Measurements from ENCODE around the gene LINC01488. TPM values are rescaled to one million over a fixed set of nuclear protein-coding genes. Genes with fewer than 3 reads are reported as not detected.
A peak's percentile ranks its signal among the peaks of the same experiment; 100 is the strongest.

The LINC01488 gene
- total and polyA plus RNA-seq, 4 donors: not detected

DNA sequence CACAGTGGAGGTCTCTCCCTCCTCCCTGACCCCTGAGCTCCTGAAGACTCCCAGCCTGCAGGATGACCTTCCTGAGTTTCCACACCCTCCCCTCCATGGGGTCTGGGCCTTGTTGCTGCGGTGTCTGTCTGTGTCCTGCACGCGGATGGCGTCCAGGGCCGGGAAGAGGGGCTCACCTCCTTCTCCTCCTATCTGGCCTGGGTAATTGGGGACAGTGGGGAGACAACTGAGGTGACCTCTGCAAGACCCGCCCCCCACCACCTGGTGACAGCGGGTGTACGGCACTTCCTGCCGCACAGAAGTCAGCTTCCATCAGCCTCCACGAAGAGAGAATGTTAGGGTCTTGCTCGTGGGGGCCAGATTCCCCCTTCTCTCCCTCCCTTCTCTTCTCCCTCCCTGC lies 31.7 kb downstream of the LINC01488 start:
- intact Hi-C loops (cut with DNase I): no loop called here
- ATAC-seq (ENCODE audit: low FRiP score): no peak

GRCh38 chr11:69513663-69514224 lies 32.3 kb downstream of the LINC01488 start:
- WGBS, 2 donors: 95 to 97% methylated on average over 12 of the region's 12 CpGs
- ATAC-seq (ENCODE audit: low FRiP score) (no peak), DNase-seq (peak in 1 of 2 donors; percentile 43)
- Histone ChIP-seq H3K27me3 (ENCODE audit: control insufficient read depth in 1 of 2, insufficient read depth in 2 of 2, low read length in 1 of 2) (no peaks in the 10 kb centered on the region), H3K36me3 (ENCODE audit: control insufficient read depth in 1 of 2, insufficient read depth in 2 of 2, low read length in 1 of 2) (no peaks in the 10 kb centered on the region), H3K4me3 (ENCODE audit: low read length in 2 of 2) (no peak overlapping the region), H3K9me3 (ENCODE audit: control insufficient read depth, low read length) (no peaks in the 10 kb centered on the region), H3K27ac (ENCODE audit: low read depth in 1 of 2, low read length in 2 of 2) (no peak overlapping the region), H3K4me1 (ENCODE audit: control insufficient read depth in 1 of 2, insufficient read depth in 2 of 2, low read length in 2 of 2) (no peaks in the 10 kb centered on the region)
- intact Hi-C loops (cut with DNase I): no loop called here

More for the DNA sequence above, 31.7 kb downstream of the LINC01488 start:
- Histone ChIP-seq H3K4me1 (ENCODE audit: control insufficient read depth in 1 of 2, insufficient read depth in 2 of 2, low read length in 2 of 2) (no peaks in the 10 kb centered on the region), H3K36me3 (ENCODE audit: control insufficient read depth in 1 of 2, insufficient read depth in 2 of 2, low read length in 1 of 2) (no peaks in the 10 kb centered on the region), H3K9me3 (ENCODE audit: control insufficient read depth, low read length) (no peaks in the 10 kb centered on the region), H3K27me3 (ENCODE audit: control insufficient read depth in 1 of 2, insufficient read depth in 2 of 2, low read length in 1 of 2) (no peaks in the 10 kb centered on the region), H3K4me3 (ENCODE audit: low read length in 2 of 2) (no peak overlapping the region), H3K27ac (ENCODE audit: low read depth in 1 of 2, low read length in 2 of 2) (no peak overlapping the region)
- WGBS, 2 donors: 95 to 97% methylated on average over 7 to 11 of the region's 11 CpGs
- peak in 1 of 2 donors; percentile 67 for DNase-seq

DNA sequence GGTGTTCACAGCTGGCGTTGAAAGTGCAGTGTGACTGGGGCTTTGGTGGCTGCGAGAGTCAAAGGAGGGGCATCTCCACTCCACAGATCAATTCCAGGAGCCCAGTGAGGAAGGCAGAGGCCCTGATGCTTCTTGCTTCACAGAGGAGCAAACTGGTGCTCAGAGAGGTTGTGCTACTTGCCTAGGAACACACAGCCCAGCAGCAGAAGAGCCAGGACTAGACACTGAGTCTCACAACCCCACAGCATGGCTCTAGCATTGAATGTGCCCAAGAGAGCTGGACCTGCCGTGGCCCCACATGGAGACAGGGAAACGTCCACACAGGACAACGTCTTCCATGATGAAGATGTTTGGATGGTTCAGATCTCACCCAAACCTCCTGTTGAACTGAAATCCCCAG lies 33.3 kb downstream of the LINC01488 start:
- Histone ChIP-seq H3K36me3 (ENCODE audit: control insufficient read depth in 1 of 2, insufficient read depth in 2 of 2, low read length in 1 of 2) (no peaks in the 10 kb centered on the region), H3K4me1 (ENCODE audit: control insufficient read depth in 1 of 2, insufficient read depth in 2 of 2, low read length in 2 of 2) (no peaks in the 10 kb centered on the region), H3K27ac (ENCODE audit: low read depth in 1 of 2, low read length in 2 of 2) (no peak overlapping the region), H3K9me3 (ENCODE audit: control insufficient read depth, low read length) (no peaks in the 10 kb centered on the region), H3K27me3 (ENCODE audit: control insufficient read depth in 1 of 2, insufficient read depth in 2 of 2, low read length in 1 of 2) (no peaks in the 10 kb centered on the region), H3K4me3 (ENCODE audit: low read length in 2 of 2) (no peak overlapping the region)
- intact Hi-C loops (cut with DNase I): no loop called here
- peak in 1 of 2 donors; percentile 8 for DNase-seq
- ATAC-seq (ENCODE audit: low FRiP score): no peak
- 93 to 95% methylated on average over 5 of the region's 5 CpGs for WGBS, 2 donors

DNA sequence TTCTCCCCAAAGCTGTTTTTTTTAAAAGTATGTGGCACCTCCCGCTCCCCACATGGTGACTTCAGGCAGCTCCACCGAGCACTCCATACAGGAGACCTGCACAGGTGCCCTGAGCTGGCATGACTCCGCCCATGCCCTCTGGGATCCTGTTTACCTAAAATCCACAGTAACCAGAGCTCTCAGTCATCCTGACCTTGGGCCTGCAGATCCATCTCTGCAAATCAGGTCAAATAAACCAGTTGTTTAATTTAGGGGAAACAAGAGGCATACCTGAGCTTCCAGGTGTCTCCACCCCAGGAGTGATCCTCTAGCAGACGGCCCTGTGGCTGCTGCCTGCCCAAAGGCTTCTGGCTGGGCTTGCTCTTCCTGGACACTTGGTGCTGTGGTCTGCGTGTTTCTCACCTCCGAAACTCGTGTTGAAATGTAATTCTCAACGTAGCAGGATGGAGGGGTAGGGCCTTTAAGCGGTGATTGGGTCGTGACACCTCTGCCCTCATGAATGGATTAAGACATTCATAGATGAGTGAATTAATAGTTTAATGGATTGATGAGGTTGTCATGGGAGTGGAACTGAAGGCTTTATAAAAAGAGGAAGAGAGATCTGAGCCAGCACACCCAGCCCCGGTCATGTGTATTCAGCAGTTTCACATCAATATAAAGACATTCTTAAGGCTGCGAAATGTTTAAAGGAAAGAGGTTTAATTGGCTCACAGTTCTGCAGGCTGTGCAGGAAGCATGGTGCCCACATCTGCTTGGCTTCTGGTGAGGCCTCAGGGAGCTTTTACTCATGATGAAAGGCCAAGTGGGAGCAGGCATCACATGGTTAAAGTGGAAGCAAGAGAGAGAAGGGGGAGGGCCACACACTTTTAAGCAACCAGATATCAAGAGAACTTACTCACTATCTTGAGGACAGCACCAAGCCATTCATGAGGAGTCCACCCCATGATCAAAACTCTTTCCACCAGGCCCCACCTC lies 34.1 kb downstream of the LINC01488 start:
- Histone ChIP-seq H3K4me1 (ENCODE audit: control insufficient read depth in 1 of 2, insufficient read depth in 2 of 2, low read length in 2 of 2) (no peaks in the 10 kb centered on the region), H3K27me3 (ENCODE audit: control insufficient read depth in 1 of 2, insufficient read depth in 2 of 2, low read length in 1 of 2) (no peaks in the 10 kb centered on the region), H3K36me3 (ENCODE audit: control insufficient read depth in 1 of 2, insufficient read depth in 2 of 2, low read length in 1 of 2) (no peaks in the 10 kb centered on the region), H3K27ac (ENCODE audit: low read depth in 1 of 2, low read length in 2 of 2) (no peak overlapping the region), H3K4me3 (ENCODE audit: low read length in 2 of 2) (no peak overlapping the region), H3K9me3 (ENCODE audit: control insufficient read depth, low read length) (no peaks in the 10 kb centered on the region)
- 94% methylated on average over 12 of the region's 12 CpGs for WGBS, 2 donors
- DNase-seq (peak in 1 of 2 donors; percentile 2), ATAC-seq (ENCODE audit: low FRiP score) (no peak)
- intact Hi-C loops (cut with DNase I): no loop called here

DNA sequence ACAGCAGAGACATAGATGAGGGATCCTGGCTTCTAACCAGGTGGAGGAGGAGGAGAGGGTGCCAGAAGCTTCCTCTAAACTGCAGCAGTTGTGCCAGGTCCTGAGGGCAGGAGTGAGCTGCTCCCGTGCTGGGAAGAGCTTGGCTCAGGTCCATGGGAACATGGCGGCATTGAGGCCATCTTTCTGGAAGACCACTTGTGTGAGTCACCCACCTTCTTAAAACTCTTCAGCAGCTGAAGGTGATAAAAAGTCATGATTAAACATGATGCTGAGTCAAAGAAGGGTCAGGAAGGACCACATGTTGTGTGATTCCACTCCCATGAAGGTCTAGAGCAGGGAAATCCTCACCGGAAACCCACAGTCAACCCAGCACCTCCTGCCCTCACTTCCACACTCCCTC lies 35.1 kb downstream of the LINC01488 start:
- 89 to 93% methylated on average over 3 of the region's 3 CpGs for WGBS, 2 donors
- no peaks in the 10 kb centered on the region for H3K27me3 ChIP-seq (ENCODE audit: control insufficient read depth in 1 of 2, insufficient read depth in 2 of 2, low read length in 1 of 2)
- DNase-seq: peak in 1 of 2 donors; percentile 8
- intact Hi-C loops (cut with DNase I): no loop called here
- H3K4me3 ChIP-seq (ENCODE audit: low read length in 2 of 2): no peak overlapping the region
- no peaks in the 10 kb centered on the region for H3K9me3 ChIP-seq (ENCODE audit: control insufficient read depth, low read length)
- no peak for ATAC-seq (ENCODE audit: low FRiP score)
- H3K4me1 ChIP-seq (ENCODE audit: control insufficient read depth in 1 of 2, insufficient read depth in 2 of 2, low read length in 2 of 2): no peaks in the 10 kb centered on the region
- H3K27ac ChIP-seq (ENCODE audit: low read depth in 1 of 2, low read length in 2 of 2): no peak overlapping the region
- no peaks in the 10 kb centered on the region for H3K36me3 ChIP-seq (ENCODE audit: control insufficient read depth in 1 of 2, insufficient read depth in 2 of 2, low read length in 1 of 2)

GRCh38 chr11:69518081-69518950 lies 36.9 kb downstream of the LINC01488 start:
- Histone ChIP-seq H3K4me3 (ENCODE audit: low read length in 2 of 2) (no peak overlapping the region), H3K9me3 (ENCODE audit: control insufficient read depth, low read length) (no peaks in the 10 kb centered on the region), H3K36me3 (ENCODE audit: control insufficient read depth in 1 of 2, insufficient read depth in 2 of 2, low read length in 1 of 2) (no peaks in the 10 kb centered on the region), H3K27me3 (ENCODE audit: control insufficient read depth in 1 of 2, insufficient read depth in 2 of 2, low read length in 1 of 2) (no peaks in the 10 kb centered on the region), H3K4me1 (ENCODE audit: control insufficient read depth in 1 of 2, insufficient read depth in 2 of 2, low read length in 2 of 2) (no peaks in the 10 kb centered on the region), H3K27ac (ENCODE audit: low read depth in 1 of 2, low read length in 2 of 2) (no peak overlapping the region)
- DNase-seq (peak in 1 of 2 donors; percentile 9), ATAC-seq (ENCODE audit: low FRiP score) (no peak)
- whole genome bisulfite sequencing, 2 donors: 91 to 94% methylated on average over 5 of the region's 5 CpGs
- intact Hi-C loops (cut with DNase I): no loop called here

DNA sequence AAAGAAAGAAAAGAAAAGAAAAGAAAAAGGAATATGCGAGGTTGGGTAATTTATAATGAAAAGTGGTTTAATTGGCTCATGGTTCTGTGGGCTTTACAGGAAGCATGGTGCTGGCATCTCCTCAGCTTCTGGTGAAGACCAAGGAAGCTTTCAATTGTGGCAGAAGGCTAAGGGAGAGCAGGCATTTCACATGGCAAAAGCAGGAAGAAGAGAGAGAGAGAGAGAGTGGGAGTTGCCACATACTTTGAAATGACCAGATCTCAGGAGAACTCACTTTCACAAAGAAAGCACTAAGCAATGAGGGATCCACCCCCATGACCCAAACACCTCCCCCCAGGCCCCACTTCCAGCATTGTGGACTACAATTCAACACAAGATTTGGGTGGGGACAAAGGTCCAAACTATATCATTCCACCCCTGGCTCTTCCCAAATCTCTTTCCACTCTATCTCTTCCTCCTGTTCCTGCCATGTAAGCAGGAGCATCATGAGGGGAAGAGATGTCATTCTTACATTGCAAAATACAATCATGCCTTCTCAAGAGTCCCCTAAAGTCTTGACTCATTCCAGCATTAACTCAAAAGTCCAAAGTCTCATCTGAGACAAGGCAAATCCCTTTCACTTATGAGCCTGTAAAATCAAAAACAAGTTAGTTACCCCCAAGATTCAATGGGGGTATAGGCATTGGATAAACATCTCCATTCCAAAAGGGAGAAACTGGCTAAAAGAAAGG lies 38.9 kb downstream of the LINC01488 start:
- Histone ChIP-seq H3K4me1 (ENCODE audit: control insufficient read depth in 1 of 2, insufficient read depth in 2 of 2, low read length in 2 of 2) (no peaks in the 10 kb centered on the region), H3K36me3 (ENCODE audit: control insufficient read depth in 1 of 2, insufficient read depth in 2 of 2, low read length in 1 of 2) (no peaks in the 10 kb centered on the region), H3K27me3 (ENCODE audit: control insufficient read depth in 1 of 2, insufficient read depth in 2 of 2, low read length in 1 of 2) (no peaks in the 10 kb centered on the region), H3K9me3 (ENCODE audit: control insufficient read depth, low read length) (no peaks in the 10 kb centered on the region), H3K27ac (ENCODE audit: low read depth in 1 of 2, low read length in 2 of 2) (no peak overlapping the region), H3K4me3 (ENCODE audit: low read length in 2 of 2) (no peak overlapping the region)
- intact Hi-C loops (cut with DNase I): no loop called here
- WGBS, 2 donors: 88 to 94% methylated on average over 1 of the region's 1 CpG
- DNase-seq (peak in 1 of 2 donors; percentile 9), ATAC-seq (ENCODE audit: low FRiP score) (no peak)

DNA sequence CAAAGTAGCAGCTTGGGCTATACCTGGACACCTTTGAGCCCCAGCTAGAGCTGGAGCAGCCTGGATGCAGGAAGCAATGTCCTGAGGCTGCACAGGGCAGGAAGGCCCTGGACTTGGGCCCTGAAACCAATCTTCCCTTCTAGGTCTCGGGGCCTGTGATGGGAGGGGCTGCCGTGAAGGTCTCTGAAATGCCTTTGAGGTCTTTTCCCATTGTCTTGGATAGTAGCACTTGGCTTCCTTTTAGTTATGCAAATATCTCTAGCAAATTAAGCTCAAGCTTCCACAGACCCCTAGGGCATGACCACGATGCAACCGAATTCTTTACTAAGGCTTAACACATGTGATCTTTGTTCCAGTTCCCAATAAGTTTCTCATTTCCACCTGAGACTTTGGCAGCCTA lies 40.0 kb downstream of the LINC01488 start:
- intact Hi-C loops (cut with DNase I): no loop called here
- no peaks in the 10 kb centered on the region for H3K4me1 ChIP-seq (ENCODE audit: control insufficient read depth in 1 of 2, insufficient read depth in 2 of 2, low read length in 2 of 2)
- no peak overlapping the region for H3K4me3 ChIP-seq (ENCODE audit: low read length in 2 of 2)
- 92 to 96% methylated on average over 4 of the region's 4 CpGs for WGBS, 2 donors
- ATAC-seq (ENCODE audit: low FRiP score) (no peak), DNase-seq (peak in 1 of 2 donors; percentile 9)
- no peaks in the 10 kb centered on the region for H3K9me3 ChIP-seq (ENCODE audit: control insufficient read depth, low read length)
- no peaks in the 10 kb centered on the region for H3K36me3 ChIP-seq (ENCODE audit: control insufficient read depth in 1 of 2, insufficient read depth in 2 of 2, low read length in 1 of 2)
- H3K27me3 ChIP-seq (ENCODE audit: control insufficient read depth in 1 of 2, insufficient read depth in 2 of 2, low read length in 1 of 2): no peaks in the 10 kb centered on the region
- no peak overlapping the region for H3K27ac ChIP-seq (ENCODE audit: low read depth in 1 of 2, low read length in 2 of 2)

All from aorta (tissue), 5 donors.